ENCODE measurements around the gene KIAA0753. TPM values are rescaled to one million over a fixed set of nuclear protein-coding genes. Genes with fewer than 3 reads are reported as not detected.

Gene KIAA0753
- total and polyA plus RNA-seq, 4 donors, result 5.3 to 31.9 (median 12.8) TPM

GRCh38 chr17:6639586-6640535, 650 bp downstream of the KIAA0753 start:
- Histone ChIP-seq H3K27ac (ENCODE audit: low read depth in 1 of 2, low read length in 1 of 2) (peak overlapping the region; percentile 90 to 91), H3K9ac (ENCODE audit: insufficient read depth in 1 of 2, low read length in 2 of 2) (peak overlapping the region; percentile 53 to 78), H3K9me3 (ENCODE audit: control insufficient read depth in 4 of 4, insufficient read depth in 3 of 4, low read length in 3 of 4) (no peaks in the 10 kb centered on the region), H3K4me3 (peak overlapping the region; percentile 83), H3K4me1 (ENCODE audit: control insufficient read depth in 5 of 5, insufficient read depth in 5 of 5, low read length in 5 of 5) (peaks cover 5 to 17% (median 13%) of the 10 kb centered on the region in 5 donors), H3K27me3 (ENCODE audit: control insufficient read depth in 3 of 3, insufficient read depth in 3 of 3, low read length in 2 of 3) (no peaks in the 10 kb centered on the region), H3K36me3 (ENCODE audit: control insufficient read depth in 4 of 4, insufficient read depth in 4 of 4, low read length in 4 of 4) (peaks cover 0 to 11% (median 8%) of the 10 kb centered on the region in 4 donors)
- WGBS, 2 donors, result 0 to 1% methylated on average over 64 to 67 of the region's 67 CpGs
- ATAC-seq (ENCODE audit: insufficient read depth, low FRiP score), result peak; percentile 5
- TF ChIP-seq, protein P1, sequence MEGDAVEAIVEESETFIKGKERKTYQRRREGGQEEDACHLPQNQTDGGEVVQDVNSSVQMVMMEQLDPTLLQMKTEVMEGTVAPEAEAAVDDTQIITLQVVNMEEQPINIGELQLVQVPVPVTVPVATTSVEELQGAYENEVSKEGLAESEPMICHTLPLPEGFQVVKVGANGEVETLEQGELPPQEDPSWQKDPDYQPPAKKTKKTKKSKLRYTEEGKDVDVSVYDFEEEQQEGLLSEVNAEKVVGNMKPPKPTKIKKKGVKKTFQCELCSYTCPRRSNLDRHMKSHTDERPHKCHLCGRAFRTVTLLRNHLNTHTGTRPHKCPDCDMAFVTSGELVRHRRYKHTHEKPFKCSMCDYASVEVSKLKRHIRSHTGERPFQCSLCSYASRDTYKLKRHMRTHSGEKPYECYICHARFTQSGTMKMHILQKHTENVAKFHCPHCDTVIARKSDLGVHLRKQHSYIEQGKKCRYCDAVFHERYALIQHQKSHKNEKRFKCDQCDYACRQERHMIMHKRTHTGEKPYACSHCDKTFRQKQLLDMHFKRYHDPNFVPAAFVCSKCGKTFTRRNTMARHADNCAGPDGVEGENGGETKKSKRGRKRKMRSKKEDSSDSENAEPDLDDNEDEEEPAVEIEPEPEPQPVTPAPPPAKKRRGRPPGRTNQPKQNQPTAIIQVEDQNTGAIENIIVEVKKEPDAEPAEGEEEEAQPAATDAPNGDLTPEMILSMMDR (IDR thresholded peaks at IDR 0.05; ENCODE audit: control extremely low read depth, extremely low read depth), result no peak
- DNase-seq, result peak in 1 of 3 donors; percentile 18

- no peak for ATAC-seq (ENCODE audit: insufficient read depth, low FRiP score)
- H3K27ac ChIP-seq (ENCODE audit: low read depth in 1 of 2, low read length in 1 of 2), result no peak overlapping the region
- WGBS, 2 donors, result 48 to 59% methylated on average over 15 of the region's 15 CpGs
- H3K9ac ChIP-seq (ENCODE audit: insufficient read depth in 1 of 2, low read length in 2 of 2), result peak overlapping the region; percentile 53 to 78
- no peaks in the 10 kb centered on the region for H3K27me3 ChIP-seq (ENCODE audit: control insufficient read depth in 3 of 3, insufficient read depth in 3 of 3, low read length in 2 of 3)
- H3K4me1 ChIP-seq (ENCODE audit: control insufficient read depth in 5 of 5, insufficient read depth in 5 of 5, low read length in 5 of 5), result peaks cover 5 to 17% (median 13%) of the 10 kb centered on the region in 5 donors
- DNase-seq, result no peak
- H3K4me3 ChIP-seq, result no peak overlapping the region
- H3K9me3 ChIP-seq (ENCODE audit: control insufficient read depth in 4 of 4, insufficient read depth in 3 of 4, low read length in 3 of 4), result no peaks in the 10 kb centered on the region
- H3K36me3 ChIP-seq (ENCODE audit: control insufficient read depth in 4 of 4, insufficient read depth in 4 of 4, low read length in 4 of 4), result peaks cover 0 to 12% (median 8%) of the 10 kb centered on the region in 4 donors
- TF ChIP-seq, protein P1 (IDR thresholded peaks at IDR 0.05; ENCODE audit: control extremely low read depth, extremely low read depth), result no peak
Measured at GRCh38 chr17:6639014-6639585, 1.4 kb downstream of the KIAA0753 start.

DNA sequence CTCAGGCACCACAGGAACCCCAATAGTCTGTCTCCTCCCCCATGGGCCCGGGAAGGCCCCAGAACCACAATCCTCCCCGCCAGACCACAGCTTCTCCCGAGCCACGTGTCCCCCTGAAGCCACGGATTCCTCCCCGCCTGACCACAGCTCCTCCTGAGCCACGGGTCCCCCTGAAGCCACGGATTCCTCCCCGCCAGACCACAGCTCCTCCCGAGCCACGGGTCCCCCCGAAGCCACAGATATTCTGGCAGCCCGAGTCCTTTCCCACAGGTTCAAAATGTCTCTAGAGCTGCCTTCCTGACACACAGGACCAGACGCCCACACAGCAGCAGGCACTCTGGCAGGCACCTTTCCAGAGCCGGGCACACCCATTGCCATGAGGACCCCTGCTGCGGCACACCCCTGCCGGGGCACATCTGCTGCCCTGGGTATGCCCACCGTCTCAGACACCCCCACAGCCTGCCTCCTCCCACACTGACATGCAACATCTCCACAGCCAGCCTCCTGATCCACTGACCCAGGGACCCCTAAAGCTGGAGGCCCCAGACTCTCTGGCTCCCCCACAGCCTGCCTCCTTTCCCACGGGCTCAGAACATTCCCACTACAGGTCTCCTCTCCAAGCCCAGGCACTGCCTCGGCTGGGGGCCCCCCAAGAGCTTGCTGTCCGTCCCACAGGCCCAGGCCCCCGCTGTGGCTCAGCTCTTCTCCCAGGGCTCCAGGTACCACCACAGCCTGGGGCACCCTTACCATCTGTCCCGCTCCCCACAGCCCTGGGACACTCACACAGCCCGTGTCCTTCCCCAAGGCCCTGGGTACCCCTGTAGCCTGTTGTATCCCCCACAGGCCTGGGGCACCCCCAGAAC, 2.2 kb downstream of the KIAA0753 start:
- TF ChIP-seq, protein P1 (IDR thresholded peaks at IDR 0.05; ENCODE audit: control extremely low read depth, extremely low read depth), result no peak
- no peaks in the 10 kb centered on the region for H3K27me3 ChIP-seq (ENCODE audit: control insufficient read depth in 3 of 3, insufficient read depth in 3 of 3, low read length in 2 of 3)
- peaks cover 5 to 15% (median 13%) of the 10 kb centered on the region in 5 donors for H3K4me1 ChIP-seq (ENCODE audit: control insufficient read depth in 5 of 5, insufficient read depth in 5 of 5, low read length in 5 of 5)
- ATAC-seq (ENCODE audit: insufficient read depth, low FRiP score) (no peak), DNase-seq (no peak)
- peak overlapping the region in 1 of 2 donors; percentile 21 for H3K9ac ChIP-seq (ENCODE audit: insufficient read depth in 1 of 2, low read length in 2 of 2)
- no peak overlapping the region for H3K4me3 ChIP-seq
- H3K9me3 ChIP-seq (ENCODE audit: control insufficient read depth in 4 of 4, insufficient read depth in 3 of 4, low read length in 3 of 4), result no peaks in the 10 kb centered on the region
- no peak overlapping the region for H3K27ac ChIP-seq (ENCODE audit: low read depth in 1 of 2, low read length in 1 of 2)
- WGBS, 2 donors, result 55 to 70% methylated on average over 24 of the region's 24 CpGs
- H3K36me3 ChIP-seq (ENCODE audit: control insufficient read depth in 4 of 4, insufficient read depth in 4 of 4, low read length in 4 of 4), result peaks cover under 1 to 13% (median 4%) of the 10 kb centered on the region in 4 donors
